NCI-H1048 (cell line): ENCODE data around the gene ZNF512B.
"Not testable (repeated sequence)": the region's sequence is repeated elsewhere in the genome, so short reads cannot be mapped to it uniquely, and the experiment has no call there.

Experiments
- DNase-seq: peaks from one replicate; lab custom pipeline; 2025; lab: John Stamatoyannopoulos, UW

ZNF512B gene, protein sequence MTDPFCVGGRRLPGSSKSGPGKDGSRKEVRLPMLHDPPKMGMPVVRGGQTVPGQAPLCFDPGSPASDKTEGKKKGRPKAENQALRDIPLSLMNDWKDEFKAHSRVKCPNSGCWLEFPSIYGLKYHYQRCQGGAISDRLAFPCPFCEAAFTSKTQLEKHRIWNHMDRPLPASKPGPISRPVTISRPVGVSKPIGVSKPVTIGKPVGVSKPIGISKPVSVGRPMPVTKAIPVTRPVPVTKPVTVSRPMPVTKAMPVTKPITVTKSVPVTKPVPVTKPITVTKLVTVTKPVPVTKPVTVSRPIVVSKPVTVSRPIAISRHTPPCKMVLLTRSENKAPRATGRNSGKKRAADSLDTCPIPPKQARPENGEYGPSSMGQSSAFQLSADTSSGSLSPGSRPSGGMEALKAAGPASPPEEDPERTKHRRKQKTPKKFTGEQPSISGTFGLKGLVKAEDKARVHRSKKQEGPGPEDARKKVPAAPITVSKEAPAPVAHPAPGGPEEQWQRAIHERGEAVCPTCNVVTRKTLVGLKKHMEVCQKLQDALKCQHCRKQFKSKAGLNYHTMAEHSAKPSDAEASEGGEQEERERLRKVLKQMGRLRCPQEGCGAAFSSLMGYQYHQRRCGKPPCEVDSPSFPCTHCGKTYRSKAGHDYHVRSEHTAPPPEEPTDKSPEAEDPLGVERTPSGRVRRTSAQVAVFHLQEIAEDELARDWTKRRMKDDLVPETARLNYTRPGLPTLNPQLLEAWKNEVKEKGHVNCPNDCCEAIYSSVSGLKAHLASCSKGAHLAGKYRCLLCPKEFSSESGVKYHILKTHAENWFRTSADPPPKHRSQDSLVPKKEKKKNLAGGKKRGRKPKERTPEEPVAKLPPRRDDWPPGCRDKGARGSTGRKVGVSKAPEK

DNA sequence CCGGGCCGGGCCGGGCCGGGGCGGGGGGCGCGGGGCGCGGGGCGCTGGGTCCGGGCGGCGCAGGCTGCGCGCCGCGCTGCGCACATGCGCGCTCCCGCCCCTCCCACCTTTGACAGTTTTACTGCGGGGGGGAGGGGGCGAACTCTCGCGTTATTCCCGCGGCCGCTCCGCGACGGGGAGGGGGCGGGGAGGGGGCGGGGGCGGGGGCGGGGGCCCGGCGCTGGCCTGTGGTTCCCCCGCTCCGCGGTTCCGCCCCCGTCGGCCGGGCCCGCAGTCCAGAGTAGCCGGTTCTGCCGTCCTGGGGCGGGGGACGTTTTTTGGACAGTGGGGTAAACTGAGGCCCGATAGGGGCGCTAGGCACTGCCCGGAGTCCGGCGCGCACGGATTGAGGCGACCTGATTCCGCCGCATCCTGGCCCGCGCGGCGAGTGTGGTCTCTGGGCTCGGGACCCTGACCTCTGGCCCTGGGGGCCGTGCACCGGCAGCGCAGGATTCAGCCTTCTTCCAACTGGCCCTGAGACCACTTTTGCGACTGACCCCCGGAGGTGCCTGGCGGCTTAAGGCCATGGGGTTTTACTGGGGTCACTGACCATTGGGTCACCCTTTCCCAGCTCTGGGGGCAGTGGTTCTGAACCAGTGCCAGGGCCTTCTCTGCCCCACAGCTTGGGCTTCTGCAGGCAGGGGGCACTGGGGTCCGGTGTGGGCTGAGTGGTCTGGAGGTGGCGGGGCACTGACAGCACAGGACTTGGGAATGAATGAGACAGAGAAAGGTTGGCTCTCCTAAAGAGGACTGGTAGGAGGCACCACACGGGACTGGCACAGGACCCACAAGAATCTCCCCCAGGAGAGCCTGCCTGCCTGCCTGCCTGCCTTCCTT, at the start of gene ZNF512B:
Gene ZNF512B, minus strand, starts transcription at position 93 of the 876 bp plus-strand sequence. CDS start 1,980 bp downstream, outside the sequence.
- DNase-seq = no peak

DNA sequence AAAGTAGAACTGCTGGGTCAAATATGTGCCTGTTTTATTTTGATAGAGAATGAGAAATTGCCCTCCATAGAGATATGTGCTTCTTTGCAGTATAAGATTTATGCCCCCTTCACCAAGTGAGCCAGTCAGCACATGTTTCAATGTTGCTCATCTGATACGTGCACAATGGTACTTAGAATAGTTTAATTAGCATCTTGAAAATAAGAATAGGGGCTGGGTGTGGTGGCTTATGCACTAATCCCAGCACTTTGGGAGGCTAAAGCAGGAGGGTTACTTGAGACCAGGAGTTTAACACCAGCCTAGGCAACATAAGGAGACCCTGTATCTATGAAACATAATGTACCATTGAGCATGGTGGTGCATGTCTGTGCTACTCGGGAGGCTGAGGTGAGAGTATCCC, 45.9 kb upstream of the ZNF512B start:
- no peak for DNase-seq

DNA sequence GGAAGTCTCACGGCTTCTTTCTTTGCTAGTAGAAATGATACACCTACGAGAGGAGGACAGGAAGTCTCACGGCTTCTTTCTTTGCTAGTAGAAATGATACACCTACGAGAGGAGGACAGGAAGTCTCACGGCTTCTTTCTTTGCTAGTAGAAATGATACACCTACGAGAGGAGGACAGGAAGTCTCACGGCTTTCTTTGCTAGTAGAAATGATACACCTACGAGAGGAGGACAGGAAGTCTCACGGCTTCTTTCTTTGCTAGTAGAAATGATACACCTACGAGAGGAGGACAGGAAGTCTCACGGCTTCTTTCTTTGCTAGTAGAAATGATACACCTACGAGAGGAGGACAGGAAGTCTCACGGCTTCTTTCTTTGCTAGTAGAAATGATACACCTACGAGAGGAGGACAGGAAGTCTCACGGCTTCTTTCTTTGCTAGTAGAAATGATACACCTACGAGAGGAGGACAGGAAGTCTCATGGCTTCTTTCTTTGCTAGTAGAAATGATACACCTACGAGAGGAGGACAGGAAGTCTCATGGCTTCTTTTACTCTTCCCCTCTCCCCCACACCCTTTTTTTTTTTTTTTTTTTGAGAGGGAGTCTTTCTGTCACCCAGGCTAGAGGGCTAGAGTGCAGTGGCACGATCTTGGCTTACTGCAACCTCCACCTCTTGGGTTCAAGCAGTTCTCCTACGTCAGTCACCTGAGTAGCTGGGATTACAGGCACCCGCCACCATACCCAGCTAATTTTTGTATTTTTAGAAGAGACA, 42.8 kb upstream of the ZNF512B start:
- DNase-seq = not testable (repeated sequence)

DNA sequence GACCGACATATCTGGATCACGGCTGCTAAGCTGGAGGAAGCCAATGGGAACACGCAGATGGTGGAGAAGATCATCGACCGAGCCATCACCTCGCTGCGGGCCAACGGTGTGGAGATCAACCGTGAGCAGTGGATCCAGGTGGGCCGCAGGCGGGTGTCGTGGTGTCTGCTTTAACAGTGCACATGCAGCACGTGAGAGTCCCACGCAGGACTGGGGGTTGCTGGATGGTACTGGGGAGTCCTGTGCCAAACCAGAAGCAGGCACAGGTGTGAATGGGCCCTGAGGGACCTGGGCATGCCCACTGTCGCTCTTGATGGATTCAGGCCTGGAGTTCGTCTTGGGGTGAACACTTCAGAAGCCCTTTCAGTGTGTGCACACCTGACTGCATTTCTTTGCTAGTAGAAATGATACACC, 41.6 kb upstream of the ZNF512B start:
- DNase-seq = no peak

DNA sequence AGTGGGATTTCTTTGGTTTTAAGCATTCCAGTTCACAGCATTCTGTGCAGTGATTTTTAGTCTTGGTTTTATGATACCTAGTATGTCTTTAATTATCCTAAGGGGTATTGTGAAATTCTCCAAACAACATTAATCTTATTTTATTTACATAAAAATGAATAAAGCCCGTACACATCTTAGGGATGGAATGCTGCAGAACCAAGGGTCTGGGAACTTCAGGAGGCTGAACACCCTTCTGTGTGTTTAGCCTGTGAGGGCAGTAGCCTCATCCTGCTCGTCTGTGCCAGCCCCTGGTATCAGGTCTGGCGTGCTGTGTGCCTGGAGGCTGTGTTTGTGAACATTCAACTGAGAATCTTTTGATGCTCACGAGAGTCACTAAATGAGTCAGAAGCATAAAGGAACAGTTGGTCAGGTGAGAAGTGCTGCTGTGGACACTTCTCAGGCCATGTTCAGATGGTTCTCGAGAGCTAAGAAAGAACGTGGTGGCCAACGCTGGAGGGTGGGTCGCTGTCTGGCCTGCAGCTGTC, 41.0 kb upstream of the ZNF512B start:
- no peak for DNase-seq

DNA sequence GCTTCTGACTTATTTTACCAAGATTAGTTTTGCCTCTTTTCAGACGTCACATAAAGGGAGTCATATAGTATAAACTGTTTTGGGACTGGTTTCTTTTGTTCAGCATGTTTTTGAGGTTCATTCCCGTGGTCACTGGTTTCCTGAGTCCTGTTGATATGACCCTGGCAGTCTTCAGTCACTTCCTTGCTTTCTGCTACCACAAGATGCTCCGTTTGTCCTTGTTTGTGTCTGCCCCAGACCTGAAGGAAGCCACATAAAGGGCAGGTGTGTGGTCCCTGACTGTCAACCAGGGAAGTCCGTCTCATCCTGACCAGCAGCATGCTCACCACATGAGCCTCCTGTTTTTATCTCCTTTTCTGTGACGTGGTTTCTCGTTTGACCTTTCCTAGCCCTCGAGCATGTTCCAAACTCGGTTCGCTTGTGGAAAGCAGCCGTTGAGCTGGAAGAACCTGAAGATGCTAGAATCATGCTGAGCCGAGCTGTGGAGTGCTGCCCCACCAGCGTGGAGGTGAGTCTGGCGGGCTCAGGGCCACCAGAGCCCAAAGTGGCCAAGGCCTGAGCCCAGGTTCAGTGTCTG, 40.2 kb upstream of the ZNF512B start:
- DNase-seq = no peak

DNA sequence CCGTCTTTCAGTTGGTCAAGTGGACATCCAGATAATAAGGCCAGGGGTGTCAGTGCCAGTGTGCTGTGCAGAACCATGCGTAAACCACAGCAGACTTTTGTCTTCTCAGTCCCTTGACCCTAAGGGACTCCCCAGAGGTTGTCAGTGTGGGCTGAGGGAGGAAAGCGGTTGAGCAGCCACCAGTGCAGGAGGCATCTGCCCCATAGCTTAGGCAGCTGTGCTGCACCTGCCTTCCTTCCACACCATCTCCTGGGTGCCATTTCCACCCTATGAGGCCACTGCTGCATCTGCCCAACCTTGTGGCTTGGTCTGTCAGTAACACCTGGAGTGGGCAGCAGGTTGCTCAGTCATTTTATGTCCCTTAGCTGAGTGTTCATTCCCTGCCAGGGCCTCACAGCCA, 37.2 kb upstream of the ZNF512B start:
- DNase-seq = no peak

DNA sequence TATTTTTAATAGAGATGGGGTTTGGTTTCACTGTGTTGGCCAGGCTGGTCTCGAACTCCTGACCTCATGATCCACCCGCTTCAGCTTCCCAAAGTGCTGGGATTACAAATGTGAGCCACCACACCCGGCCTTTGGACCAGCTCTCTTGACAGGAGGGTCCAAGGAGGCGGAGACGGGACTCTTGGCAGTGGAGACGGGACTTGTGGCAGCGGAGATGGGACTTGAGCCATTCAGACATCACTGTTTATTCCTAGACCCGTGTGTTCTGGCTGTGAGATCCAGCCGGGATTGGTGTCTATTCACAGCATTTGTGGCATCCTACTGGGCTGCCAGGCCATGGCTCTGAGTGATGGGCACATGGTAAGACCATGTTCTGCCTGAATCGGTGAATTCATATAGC, 36.8 kb upstream of the ZNF512B start:
- no peak for DNase-seq

DNA sequence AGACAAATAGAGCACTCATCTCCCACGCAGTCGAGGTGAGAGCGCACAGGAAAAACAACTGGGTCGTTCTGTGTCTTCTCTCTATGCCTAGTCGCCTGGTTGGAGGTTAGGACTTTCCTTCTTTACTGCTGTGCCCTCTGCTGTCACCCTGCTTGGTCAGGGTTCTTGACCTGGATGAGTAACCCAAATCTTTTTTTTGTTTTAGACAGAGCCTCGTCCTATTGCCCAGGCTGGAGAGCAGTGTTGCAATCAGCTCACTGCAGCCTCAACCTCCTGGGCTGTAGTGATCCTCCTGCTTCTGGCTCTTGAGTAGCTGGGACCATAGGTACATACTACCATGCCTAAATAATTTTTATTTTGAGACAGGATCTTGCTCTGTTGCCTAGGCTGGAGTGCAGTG, 35.7 kb upstream of the ZNF512B start:
- no peak for DNase-seq

DNA sequence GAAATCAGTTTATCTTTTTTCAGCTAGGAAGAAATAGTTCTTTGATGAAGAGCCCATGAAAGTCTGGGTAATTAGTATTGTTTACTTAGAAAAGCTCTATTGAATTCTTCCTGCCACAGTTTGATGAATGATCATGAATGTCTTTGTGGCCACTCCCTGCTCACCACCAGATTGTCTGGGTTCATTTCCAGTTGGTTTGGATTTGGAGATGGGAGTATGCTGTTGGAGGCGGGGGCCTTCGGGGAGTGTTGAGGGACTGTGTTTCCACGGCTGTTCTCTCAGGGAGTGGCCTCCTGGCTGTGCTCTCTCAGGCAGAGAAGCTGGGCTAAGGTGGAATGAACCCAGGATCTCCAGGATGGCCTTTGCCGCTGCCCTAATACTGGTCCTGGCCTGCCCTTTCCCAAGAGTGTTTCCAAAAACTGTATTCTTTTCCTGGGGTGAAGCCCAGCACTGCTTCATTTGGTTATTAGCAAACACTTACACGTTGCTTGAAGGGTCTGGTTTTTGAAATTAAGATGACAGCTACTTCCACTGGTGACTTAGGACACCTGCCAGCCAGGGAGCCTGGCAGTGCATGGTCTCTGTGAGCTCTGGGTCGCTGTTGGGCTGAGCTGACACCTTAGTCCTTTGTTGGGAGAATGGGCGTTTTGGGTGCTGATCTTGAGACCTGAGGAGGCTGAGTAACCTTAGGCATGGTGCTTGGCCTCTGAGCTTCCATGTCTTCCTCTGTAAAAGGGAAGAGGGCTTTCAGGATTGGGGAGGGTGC, 34.4 kb upstream of the ZNF512B start:
- DNase-seq = no peak

DNA sequence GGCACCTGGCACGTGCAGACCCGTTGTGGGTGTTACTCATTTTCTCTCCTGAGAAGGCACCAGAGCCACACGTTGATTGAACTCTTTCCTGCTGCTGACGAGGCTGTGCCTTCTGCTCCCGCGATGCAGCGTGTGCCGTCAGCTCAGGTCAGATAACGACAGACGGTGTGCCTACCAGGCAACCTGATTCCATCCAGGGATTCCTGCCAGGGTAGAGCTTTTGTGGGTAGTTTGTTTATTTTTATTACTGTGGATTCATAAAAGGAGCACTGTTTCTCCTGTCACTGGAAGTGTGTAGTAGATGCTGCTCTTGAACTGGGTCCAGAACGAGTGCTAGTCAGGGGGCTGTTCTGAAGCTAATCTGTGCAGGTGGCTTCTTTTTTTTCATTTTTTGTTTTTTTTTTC, 31.9 kb upstream of the ZNF512B start:
- DNase-seq = no peak

DNA sequence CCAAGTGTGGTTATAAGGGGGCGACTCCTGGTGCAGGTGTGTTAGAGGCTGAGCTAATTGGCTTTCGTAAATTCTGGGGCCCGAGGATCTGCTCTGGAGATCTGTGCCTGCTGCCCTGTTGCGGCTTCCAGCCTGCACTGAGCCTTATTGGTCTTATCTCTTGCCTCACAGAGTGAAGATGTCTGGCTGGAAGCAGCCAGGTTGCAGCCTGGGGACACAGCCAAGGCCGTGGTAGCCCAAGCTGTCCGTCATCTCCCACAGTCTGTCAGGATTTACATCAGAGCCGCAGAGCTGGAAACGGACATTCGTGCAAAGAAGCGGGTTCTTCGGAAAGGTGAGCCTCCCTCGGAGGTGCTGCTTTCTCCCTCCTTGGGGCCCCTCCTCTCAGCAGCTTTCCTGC, 31.2 kb upstream of the ZNF512B start:
- no peak for DNase-seq

DNA sequence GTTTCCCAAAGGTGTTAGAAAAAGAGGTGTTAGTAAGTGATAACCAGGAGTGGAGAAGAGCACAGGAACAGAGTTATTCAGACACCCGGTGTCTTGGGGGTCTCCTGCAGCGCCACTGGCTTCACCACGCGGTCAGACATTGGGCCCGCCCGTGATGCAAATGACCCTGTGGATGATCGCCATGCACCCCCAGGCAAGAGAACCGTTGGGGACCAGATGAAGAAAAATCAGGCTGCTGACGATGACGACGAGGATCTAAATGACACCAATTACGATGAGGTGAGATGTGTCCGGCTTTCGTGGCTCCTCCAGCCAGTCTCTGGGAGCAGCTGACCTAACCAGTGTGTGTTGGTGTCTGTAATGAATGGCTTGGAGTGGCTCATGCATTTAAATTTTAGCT, 13.2 kb upstream of the ZNF512B start:
- DNase-seq = no peak

DNA sequence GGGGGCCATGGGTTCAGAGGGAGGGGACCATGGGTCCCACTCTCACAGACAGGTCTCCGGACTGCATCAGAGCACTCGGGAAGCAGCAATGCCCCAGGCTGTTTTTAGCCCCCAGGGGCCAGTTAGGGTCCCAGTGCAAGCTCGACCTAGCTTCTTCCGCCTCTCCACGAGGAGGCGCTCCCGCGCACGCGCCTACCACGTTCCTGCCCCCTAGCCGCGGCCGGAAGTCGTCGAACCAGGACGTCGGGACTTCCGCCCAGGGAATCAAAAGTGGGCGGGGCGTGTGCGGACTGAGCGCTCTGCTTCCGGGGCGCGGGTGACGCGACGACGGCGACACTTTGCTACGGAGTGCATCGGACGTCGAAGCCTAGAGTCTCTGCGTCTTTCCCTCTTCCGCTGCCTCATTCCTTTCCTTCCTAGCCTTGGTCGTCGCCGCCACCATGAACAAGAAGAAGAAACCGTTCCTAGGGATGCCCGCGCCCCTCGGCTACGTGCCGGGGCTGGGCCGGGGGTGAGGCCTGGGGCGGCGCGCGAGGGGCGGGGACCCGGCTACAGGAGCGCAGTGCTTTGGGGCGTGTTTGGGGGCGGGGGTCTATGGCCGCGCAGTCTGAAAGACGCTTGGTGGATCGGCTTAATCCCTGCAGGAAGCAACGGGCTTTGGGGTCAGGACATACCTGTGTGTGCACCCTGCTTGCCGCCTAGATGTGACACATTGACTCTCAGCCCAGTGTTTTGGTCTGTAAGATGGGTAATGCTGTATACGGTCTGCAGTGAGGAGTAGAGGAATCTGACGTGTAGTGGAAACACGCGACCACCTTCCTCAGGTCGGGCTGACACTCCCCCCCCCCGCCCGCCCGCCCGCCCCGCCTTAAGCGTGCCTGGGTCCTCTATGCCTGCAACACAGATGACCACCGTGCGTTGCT, 11.3 kb upstream of the ZNF512B start, which contains the start of gene PRPF6:
Gene PRPF6, plus strand, starts transcription at position 327 of the 923 bp plus-strand sequence. Its CDS starts 114 bp downstream, at position 441.
- peak; percentile 95 for DNase-seq

DNA sequence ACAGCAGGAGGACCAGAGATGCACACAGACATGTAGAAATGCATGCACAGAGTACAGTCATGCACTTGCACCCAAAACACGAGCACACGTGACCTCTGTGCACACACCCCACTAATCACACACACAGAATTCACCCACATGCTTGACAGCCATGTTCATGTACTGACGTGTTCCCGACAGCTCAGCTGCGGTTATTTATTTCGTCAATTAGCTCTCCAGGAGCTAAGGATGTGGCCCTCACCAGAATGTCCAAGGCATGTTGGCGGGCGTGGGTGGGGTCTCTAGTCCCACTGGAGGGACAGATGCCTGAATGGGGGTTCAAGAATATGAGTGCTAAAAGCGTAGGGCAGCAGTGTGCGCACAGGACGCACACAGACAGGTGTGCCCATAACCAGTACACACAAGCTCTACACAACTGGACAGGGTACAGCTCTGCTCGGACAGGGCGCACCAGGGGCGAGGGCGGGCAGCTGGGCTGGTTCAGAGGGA, 10.6 kb upstream of the ZNF512B start:
- no peak for DNase-seq

DNA sequence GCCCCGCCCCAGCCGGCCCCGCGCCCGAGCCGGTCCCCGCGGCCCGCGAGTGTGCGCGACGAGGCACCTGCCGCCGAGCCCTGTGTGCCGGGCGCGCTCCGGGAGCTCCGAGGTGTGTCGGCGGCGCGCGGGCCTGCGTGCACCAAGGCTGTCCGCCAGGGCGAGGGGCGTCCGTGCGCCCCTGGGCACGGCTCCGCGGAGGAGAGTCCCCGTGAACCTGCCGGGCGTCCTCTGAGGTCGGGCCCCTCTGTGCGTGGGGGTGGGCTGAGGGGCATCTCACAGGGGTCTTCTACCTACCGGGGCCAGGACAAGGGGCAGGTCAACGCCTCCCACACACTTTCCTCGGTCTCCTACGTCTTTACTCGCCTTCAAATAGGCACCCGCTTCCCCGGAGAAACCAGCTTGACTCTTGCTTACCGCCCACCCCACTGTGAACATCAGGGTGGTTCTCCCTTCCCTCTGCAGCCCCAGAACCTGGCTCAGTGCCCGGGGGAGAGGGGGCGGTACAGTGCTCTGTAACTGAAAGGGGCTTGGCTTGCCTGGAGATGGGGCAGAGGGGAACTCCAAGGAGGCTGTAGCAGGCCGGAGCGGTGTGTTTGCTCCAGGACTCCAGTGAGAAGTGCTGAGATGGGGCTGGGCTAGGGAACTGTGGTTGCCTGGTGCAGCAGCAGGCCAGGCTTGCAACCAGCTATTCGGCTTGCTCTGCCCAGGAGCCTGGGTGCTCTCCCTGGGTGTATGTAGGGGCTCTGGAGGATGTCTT, 10.0 kb upstream of the ZNF512B start, which contains the start of gene SAMD10:
Gene SAMD10, minus strand, starts transcription at position 86 of the 760 bp plus-strand sequence. CDS start 175 bp downstream, outside the sequence.
- DNase-seq = no peak

DNA sequence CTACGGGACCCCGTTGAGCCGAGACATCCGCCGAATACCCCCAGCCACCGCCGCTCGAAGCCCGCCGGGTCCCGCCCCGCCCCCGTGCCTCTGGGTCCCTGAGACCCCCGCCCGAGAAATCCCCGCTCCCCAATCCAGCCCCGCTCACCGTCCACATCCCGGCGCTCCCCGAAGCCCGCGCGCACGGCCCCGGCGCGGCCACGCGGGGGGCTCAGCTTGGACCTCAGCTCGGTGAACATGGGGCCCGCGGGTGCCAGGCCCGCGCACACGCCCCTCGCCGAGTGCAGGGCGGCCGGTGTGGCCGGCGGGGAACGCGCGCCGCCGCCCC, 9.5 kb upstream of the ZNF512B start:
- DNase-seq = no peak
